ENCODE data around the gene GID4. TPM values are rescaled to one million over a fixed set of nuclear protein-coding genes. Genes with fewer than 3 reads are reported as not detected.

The GID4 gene
- total and polyA plus RNA-seq, 2 of the 13 experiments (the other 11 are each of a cell fraction or from before 2014, with no cell fraction given): 4.3 to 6.1 TPM

DNA sequence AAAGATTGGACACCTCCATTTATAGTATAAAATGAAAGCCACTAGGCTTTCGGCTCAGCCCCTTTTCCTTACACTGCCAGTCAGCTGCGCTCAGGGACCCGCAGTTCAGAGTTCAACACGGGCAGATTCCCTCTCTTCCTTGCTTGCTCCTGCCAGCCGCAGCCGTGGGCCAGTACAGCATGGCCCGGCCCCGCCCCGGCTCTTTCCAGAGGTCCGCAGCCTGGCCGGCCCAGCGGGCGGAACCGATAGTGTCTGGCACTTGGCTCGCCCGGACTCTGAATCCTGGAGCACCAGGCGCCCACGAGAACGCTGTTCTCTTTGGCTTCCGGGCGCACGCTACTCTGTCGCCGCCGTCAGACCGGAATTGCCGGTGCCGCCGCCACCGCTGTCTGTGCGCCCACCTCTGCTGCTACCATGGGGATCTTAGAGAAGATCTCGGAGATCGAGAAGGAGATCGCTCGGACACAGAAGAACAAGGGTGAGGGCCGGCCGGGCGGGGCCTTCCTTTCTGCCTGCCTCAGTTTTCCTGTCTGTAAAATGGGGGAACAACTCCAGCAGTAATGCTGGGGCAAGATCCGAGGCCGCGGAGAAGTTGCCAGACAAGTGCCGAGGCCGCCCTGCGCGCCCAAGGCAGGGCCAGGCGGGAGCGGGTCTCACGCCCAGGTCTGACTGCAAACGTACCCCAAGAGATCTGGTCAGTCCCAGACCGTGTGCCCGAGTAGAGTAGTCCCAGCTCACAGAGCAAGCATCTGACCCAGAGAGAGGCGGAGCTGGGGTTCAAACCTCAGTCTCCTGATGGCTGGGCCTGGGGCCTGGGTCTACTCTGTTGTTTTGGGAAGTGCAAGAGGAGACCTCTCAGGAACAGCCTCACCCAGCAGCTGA is 48.6 kb downstream of the GID4 start, which contains the start of gene DRG2 (continued):
- TF ChIP-seq AGO2 (optimal IDR thresholded peaks at IDR 0.05; ENCODE audit: low read depth, low read length) (peak; percentile 47), KLF12 (CRISPR knock-in tag; IDR thresholded peaks at IDR 0.05; ENCODE audit: borderline replicate concordance) (peak; percentile 95; the same call in 1 of the 2 replicates), ZNF274 (CRISPR knock-in tag; IDR thresholded peaks at IDR 0.05) (peak; percentile 91; the same call in 1 of the 2 replicates), DPF2 (CRISPR knock-in tag; IDR thresholded peaks at IDR 0.05; ENCODE audit: borderline replicate concordance, low read depth) (peak; percentile 23; the same call in 1 of the 2 replicates), XRCC5 (optimal IDR thresholded peaks at IDR 0.05; ENCODE audit: low read length) (peak; percentile 99), SALL1 (CRISPR knock-in tag; IDR thresholded peaks at IDR 0.05) (peak; percentile 91), ZNF451 (CRISPR knock-in tag; IDR thresholded peaks at IDR 0.05) (peak; percentile 56; the same call in 1 of the 2 replicates), KDM4B (CRISPR knock-in tag; IDR thresholded peaks at IDR 0.05) (peak; percentile 98), ZNF572 (CRISPR knock-in tag; IDR thresholded peaks at IDR 0.05) (0 out of 2 replicates have a peak, but pooled peaks have one; percentile 28), ZSCAN31 (CRISPR knock-in tag; IDR thresholded peaks at IDR 0.05; ENCODE audit: low read depth) (peak; percentile 95), ZNF589 (CRISPR knock-in tag; conservative IDR thresholded peaks at IDR 0.05) (0 out of 2 replicates have a peak, but pooled peaks have one; percentile 54), HNF4G (IDR thresholded peaks at IDR 0.05; ENCODE audit: borderline replicate concordance, low read depth, low read length) (peak; percentile 64; the same call in 1 of the 2 replicates), HNF4G (CRISPR knock-in tag; IDR thresholded peaks at IDR 0.05; ENCODE audit: borderline replicate concordance, low read depth) (no peak), TBX3 (IDR thresholded peaks at IDR 0.05; ENCODE audit: borderline replicate concordance) (no peak), KLF15 (CRISPR knock-in tag; IDR thresholded peaks at IDR 0.05; ENCODE audit: borderline replicate concordance) (peak; percentile 75; the same call in 1 of the 2 replicates), SATB2 (CRISPR knock-in tag; IDR thresholded peaks at IDR 0.05) (no peak), FOXA3 (CRISPR knock-in tag; IDR thresholded peaks at IDR 0.05) (peak; percentile 83)
- TF ChIP-seq, protein P1, sequence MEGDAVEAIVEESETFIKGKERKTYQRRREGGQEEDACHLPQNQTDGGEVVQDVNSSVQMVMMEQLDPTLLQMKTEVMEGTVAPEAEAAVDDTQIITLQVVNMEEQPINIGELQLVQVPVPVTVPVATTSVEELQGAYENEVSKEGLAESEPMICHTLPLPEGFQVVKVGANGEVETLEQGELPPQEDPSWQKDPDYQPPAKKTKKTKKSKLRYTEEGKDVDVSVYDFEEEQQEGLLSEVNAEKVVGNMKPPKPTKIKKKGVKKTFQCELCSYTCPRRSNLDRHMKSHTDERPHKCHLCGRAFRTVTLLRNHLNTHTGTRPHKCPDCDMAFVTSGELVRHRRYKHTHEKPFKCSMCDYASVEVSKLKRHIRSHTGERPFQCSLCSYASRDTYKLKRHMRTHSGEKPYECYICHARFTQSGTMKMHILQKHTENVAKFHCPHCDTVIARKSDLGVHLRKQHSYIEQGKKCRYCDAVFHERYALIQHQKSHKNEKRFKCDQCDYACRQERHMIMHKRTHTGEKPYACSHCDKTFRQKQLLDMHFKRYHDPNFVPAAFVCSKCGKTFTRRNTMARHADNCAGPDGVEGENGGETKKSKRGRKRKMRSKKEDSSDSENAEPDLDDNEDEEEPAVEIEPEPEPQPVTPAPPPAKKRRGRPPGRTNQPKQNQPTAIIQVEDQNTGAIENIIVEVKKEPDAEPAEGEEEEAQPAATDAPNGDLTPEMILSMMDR (CRISPR knock-in tag; IDR thresholded peaks at IDR 0.05): peak; percentile 59
- TF ChIP-seq, protein P2, sequence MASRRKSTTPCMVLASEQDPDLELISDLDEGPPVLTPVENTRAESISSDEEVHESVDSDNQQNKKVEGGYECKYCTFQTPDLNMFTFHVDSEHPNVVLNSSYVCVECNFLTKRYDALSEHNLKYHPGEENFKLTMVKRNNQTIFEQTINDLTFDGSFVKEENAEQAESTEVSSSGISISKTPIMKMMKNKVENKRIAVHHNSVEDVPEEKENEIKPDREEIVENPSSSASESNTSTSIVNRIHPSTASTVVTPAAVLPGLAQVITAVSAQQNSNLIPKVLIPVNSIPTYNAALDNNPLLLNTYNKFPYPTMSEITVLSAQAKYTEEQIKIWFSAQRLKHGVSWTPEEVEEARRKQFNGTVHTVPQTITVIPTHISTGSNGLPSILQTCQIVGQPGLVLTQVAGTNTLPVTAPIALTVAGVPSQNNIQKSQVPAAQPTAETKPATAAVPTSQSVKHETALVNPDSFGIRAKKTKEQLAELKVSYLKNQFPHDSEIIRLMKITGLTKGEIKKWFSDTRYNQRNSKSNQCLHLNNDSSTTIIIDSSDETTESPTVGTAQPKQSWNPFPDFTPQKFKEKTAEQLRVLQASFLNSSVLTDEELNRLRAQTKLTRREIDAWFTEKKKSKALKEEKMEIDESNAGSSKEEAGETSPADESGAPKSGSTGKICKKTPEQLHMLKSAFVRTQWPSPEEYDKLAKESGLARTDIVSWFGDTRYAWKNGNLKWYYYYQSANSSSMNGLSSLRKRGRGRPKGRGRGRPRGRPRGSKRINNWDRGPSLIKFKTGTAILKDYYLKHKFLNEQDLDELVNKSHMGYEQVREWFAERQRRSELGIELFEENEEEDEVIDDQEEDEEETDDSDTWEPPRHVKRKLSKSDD (CRISPR knock-in tag; IDR thresholded peaks at IDR 0.05; ENCODE audit: low read depth): peak; percentile 89
- TF ChIP-seq, protein P3, sequence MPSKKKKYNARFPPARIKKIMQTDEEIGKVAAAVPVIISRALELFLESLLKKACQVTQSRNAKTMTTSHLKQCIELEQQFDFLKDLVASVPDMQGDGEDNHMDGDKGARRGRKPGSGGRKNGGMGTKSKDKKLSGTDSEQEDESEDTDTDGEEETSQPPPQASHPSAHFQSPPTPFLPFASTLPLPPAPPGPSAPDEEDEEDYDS (CRISPR knock-in tag; IDR thresholded peaks at IDR 0.05): peak; percentile 79
- TF ChIP-seq, protein P4, sequence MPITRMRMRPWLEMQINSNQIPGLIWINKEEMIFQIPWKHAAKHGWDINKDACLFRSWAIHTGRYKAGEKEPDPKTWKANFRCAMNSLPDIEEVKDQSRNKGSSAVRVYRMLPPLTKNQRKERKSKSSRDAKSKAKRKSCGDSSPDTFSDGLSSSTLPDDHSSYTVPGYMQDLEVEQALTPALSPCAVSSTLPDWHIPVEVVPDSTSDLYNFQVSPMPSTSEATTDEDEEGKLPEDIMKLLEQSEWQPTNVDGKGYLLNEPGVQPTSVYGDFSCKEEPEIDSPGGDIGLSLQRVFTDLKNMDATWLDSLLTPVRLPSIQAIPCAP (CRISPR knock-in tag; IDR thresholded peaks at IDR 0.05; ENCODE audit: low read depth): no peak
- TF ChIP-seq, protein P5, sequence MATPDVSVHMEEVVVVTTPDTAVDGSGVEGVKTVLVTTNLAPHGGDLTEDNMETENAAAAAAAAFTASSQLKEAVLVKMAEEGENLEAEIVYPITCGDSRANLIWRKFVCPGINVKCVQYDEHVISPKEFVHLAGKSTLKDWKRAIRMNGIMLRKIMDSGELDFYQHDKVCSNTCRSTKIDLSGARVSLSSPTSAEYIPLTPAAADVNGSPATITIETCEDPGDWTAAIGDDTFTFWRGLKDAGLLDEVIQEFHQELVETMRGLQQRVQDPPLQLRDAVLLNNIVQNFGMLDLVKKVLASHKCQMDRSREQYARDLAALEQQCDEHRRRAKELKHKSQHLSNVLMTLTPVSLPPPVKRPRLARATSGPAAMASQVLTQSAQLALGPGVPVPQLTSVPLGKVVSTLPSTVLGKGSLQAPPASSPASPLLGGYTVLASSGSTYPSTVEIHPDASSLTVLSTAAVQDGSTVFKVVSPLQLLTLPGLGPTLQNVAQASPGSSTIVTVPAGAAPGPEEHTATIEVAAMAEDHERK (CRISPR knock-in tag; IDR thresholded peaks at IDR 0.05; ENCODE audit: low read depth): peak; percentile 84

All from HepG2 (cell line).